H1 (cell line): ENCODE measurements around the gene CALML4. TPM values are rescaled to one million over a fixed set of nuclear protein-coding genes. Genes with fewer than 3 reads are reported as not detected.

Experiments
- CBX8 ChIP-seq: fragments of 300-800, 300-1000 bp; sonication (generic); IDR thresholded peaks from 2 replicates; pipeline ENCODE4 v1.7.1; 2016; ENCODE audit warnings: low read depth, low read length, borderline replicate concordance
- CREB1 ChIP-seq: IDR thresholded peaks from 2 replicates; pipeline ENCODE4 v1.6.1; 2012; ENCODE audit warnings: inconsistent platforms
- HDAC6 ChIP-seq: IDR thresholded peaks from one replicate; pipeline ENCODE4 v1.7.1; 2012; ENCODE audit warnings: low read depth, mild to moderate bottlenecking, inconsistent platforms, low read length, moderate library complexity
- MAFK ChIP-seq: IDR thresholded peaks from 2 replicates; pipeline ENCODE4 v1.6.1; 2012; ENCODE audit warnings: low read depth, mild to moderate bottlenecking, improper control_type of control experiment, low read length
- RBBP5 ChIP-seq: IDR thresholded peaks from 2 replicates; pipeline ENCODE4 v1.7.1; 2012; ENCODE audit warnings: low read depth, mild to moderate bottlenecking, inconsistent platforms, low read length, moderate library complexity, borderline replicate concordance
- RNF2 ChIP-seq: fragments of 200-900, 300-1000 bp; sonication (generic); IDR thresholded peaks from 2 replicates; pipeline ENCODE4 v1.7.1; 2016; ENCODE audit warnings: borderline replicate concordance, low read depth, mild to moderate bottlenecking, antibody characterized with exemption, low read length; ENCODE audit not compliant: poor library complexity, severe bottlenecking; ENCODE audit errors: missing control alignments
- RXRA ChIP-seq: IDR thresholded peaks from 2 replicates; pipeline ENCODE4 v1.6.1; 2011; ENCODE audit warnings: low read depth, mild to moderate bottlenecking, low read length, moderate library complexity; ENCODE audit not compliant: insufficient read depth
- SIRT6 ChIP-seq: IDR thresholded peaks from one replicate; pipeline ENCODE4 v1.7.1; 2012; ENCODE audit warnings: low read length, inconsistent platforms
- polyA plus RNA-seq, 7 experiments: library from polyadenylated mRNA; depleted of rRNA in 3 of 7; stranded (reverse) in 5 of 7; unstranded in 2 of 7; fragments of >200 nt in 5 of 7; fragments of 200-250 nt in 2 of 7; gene quantifications; 1 replicate in 5 of 7; 2 replicates in 1 of 7; 4 replicates in 1 of 7; pipeline versions ENCODE4 v1.2.1 to v1.2.3, GENCODE V29; 2011 to 2013; ENCODE audit warnings: missing spikeins in 2 of 7, mixed read lengths in 2 of 7
- total RNA-seq: library from RNA; stranded (reverse); fragmentation: NEBNext Ultra II Directional; extraction: Animal tissue kit (Norgen Biotek cat#: 25700); gene quantifications from 2 replicates; pipeline ENCODE4 v1.2.1, GENCODE V29; 2021
- TF ChIP-seq, protein P1 (sequence below): fragments of 300-600 bp; sonication (generic); IDR thresholded peaks from 2 replicates; pipeline ENCODE4 v1.7.1; 2012; ENCODE audit warnings: low read length, moderate library complexity, mild to moderate bottlenecking, inconsistent platforms; ENCODE audit not compliant: insufficient replicate concordance

CALML4 gene
- total and polyA plus RNA-seq, 2 of the 8 experiments (the other 6 are each of a cell fraction or from before 2014, with no cell fraction given): 3.8 to 12.5 TPM

DNA sequence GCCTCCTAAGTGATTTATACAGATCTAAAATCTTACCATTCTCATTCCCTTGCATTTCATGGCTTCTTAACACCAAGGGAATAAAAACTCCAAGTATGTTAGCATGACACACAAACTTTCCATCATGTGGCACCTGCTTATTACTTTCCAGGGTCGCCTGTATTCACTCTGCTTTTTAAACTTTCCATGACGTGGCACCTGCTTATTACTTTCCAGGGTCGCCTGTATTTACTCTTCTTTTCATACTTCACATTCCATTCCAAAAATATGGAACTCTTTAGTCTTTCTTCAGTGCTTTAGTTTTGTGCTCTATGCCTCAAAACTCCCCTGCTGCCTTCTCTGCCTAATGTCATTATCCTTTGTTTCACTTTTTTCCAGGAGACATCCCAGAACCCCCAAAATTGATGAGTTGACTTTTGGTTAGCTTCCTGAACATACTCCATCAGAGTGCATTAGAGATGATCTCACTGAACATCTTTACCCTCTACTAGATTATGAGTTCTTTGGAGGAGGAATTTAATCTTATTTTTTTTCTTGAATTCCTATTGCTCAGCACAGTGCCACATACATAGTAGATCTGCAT, 47.0 kb downstream of the CALML4 start (continued):
- TF ChIP-seq, protein P1, sequence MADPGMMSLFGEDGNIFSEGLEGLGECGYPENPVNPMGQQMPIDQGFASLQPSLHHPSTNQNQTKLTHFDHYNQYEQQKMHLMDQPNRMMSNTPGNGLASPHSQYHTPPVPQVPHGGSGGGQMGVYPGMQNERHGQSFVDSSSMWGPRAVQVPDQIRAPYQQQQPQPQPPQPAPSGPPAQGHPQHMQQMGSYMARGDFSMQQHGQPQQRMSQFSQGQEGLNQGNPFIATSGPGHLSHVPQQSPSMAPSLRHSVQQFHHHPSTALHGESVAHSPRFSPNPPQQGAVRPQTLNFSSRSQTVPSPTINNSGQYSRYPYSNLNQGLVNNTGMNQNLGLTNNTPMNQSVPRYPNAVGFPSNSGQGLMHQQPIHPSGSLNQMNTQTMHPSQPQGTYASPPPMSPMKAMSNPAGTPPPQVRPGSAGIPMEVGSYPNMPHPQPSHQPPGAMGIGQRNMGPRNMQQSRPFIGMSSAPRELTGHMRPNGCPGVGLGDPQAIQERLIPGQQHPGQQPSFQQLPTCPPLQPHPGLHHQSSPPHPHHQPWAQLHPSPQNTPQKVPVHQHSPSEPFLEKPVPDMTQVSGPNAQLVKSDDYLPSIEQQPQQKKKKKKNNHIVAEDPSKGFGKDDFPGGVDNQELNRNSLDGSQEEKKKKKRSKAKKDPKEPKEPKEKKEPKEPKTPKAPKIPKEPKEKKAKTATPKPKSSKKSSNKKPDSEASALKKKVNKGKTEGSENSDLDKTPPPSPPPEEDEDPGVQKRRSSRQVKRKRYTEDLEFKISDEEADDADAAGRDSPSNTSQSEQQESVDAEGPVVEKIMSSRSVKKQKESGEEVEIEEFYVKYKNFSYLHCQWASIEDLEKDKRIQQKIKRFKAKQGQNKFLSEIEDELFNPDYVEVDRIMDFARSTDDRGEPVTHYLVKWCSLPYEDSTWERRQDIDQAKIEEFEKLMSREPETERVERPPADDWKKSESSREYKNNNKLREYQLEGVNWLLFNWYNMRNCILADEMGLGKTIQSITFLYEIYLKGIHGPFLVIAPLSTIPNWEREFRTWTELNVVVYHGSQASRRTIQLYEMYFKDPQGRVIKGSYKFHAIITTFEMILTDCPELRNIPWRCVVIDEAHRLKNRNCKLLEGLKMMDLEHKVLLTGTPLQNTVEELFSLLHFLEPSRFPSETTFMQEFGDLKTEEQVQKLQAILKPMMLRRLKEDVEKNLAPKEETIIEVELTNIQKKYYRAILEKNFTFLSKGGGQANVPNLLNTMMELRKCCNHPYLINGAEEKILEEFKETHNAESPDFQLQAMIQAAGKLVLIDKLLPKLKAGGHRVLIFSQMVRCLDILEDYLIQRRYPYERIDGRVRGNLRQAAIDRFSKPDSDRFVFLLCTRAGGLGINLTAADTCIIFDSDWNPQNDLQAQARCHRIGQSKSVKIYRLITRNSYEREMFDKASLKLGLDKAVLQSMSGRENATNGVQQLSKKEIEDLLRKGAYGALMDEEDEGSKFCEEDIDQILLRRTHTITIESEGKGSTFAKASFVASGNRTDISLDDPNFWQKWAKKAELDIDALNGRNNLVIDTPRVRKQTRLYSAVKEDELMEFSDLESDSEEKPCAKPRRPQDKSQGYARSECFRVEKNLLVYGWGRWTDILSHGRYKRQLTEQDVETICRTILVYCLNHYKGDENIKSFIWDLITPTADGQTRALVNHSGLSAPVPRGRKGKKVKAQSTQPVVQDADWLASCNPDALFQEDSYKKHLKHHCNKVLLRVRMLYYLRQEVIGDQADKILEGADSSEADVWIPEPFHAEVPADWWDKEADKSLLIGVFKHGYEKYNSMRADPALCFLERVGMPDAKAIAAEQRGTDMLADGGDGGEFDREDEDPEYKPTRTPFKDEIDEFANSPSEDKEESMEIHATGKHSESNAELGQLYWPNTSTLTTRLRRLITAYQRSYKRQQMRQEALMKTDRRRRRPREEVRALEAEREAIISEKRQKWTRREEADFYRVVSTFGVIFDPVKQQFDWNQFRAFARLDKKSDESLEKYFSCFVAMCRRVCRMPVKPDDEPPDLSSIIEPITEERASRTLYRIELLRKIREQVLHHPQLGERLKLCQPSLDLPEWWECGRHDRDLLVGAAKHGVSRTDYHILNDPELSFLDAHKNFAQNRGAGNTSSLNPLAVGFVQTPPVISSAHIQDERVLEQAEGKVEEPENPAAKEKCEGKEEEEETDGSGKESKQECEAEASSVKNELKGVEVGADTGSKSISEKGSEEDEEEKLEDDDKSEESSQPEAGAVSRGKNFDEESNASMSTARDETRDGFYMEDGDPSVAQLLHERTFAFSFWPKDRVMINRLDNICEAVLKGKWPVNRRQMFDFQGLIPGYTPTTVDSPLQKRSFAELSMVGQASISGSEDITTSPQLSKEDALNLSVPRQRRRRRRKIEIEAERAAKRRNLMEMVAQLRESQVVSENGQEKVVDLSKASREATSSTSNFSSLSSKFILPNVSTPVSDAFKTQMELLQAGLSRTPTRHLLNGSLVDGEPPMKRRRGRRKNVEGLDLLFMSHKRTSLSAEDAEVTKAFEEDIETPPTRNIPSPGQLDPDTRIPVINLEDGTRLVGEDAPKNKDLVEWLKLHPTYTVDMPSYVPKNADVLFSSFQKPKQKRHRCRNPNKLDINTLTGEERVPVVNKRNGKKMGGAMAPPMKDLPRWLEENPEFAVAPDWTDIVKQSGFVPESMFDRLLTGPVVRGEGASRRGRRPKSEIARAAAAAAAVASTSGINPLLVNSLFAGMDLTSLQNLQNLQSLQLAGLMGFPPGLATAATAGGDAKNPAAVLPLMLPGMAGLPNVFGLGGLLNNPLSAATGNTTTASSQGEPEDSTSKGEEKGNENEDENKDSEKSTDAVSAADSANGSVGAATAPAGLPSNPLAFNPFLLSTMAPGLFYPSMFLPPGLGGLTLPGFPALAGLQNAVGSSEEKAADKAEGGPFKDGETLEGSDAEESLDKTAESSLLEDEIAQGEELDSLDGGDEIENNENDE: no peak
- TF ChIP-seq MAFK: no peak
- no peak for TF ChIP-seq RBBP5
- TF ChIP-seq SIRT6: no peak
- TF ChIP-seq CREB1: no peak
- no peak for TF ChIP-seq RNF2
- no peak for TF ChIP-seq CBX8
- TF ChIP-seq HDAC6: no peak
- no peak for TF ChIP-seq RXRA
